Neuronal stem cell (in vitro differentiated cells): ENCODE measurements around the gene WDFY3.
A peak's percentile ranks its signal among the peaks of the same experiment; 100 is the strongest.

ENCODE experiments used
- DNase-seq: peaks from one replicate; pipeline ENCODE4 v3.0.0-alpha.2; 2013; ENCODE audit warnings: low spot score
- H2AFZ ChIP-seq: one replicate; pipeline ENCODE4 v1.6.1; 2013; ENCODE audit warnings: mild to moderate bottlenecking, low read length, inconsistent platforms
- H2AK5ac ChIP-seq: 2 replicates; pipeline ENCODE4 v1.6.1; 2013; ENCODE audit warnings: low read depth, mild to moderate bottlenecking, inconsistent platforms, low read length, moderate library complexity, mixed read lengths
- H2BK120ac ChIP-seq: 2 replicates; pipeline ENCODE4 v1.6.1; 2013; ENCODE audit warnings: low read depth, mild to moderate bottlenecking, inconsistent platforms, low read length, moderate library complexity, mixed read lengths
- H2BK12ac ChIP-seq: one replicate; pipeline ENCODE4 v1.6.1; 2013; ENCODE audit warnings: low read length, inconsistent platforms
- H2BK15ac ChIP-seq: 2 replicates; pipeline ENCODE4 v1.6.1; 2013; ENCODE audit warnings: mild to moderate bottlenecking, low read length, inconsistent platforms, mixed read lengths
- H2BK5ac ChIP-seq: one replicate; pipeline ENCODE4 v1.6.1; 2013; ENCODE audit warnings: inconsistent platforms, mild to moderate bottlenecking, low read length, moderate library complexity
- H3K14ac ChIP-seq: one replicate; pipeline ENCODE4 v1.6.1; 2013; ENCODE audit warnings: low read length, inconsistent platforms
- H3K18ac ChIP-seq: 2 replicates; pipeline ENCODE4 v1.6.1; 2013; ENCODE audit warnings: low read length, inconsistent platforms
- H3K23ac ChIP-seq: 2 replicates; pipeline ENCODE4 v1.6.1; 2013; ENCODE audit warnings: low read depth, mild to moderate bottlenecking, mixed read lengths, low read length, inconsistent platforms; ENCODE audit not compliant: poor library complexity
- H3K27ac ChIP-seq: replicated peaks from 3 replicates; pipeline ENCODE4 v1.5.1; 2013; ENCODE audit warnings: low read length, inconsistent platforms
- H3K27me3 ChIP-seq, 3 experiments: 2 replicates each; pipeline ENCODE4 v1.6.1; 2013; ENCODE audit warnings: low read length in 3 of 3, mild to moderate bottlenecking in 2 of 3, inconsistent platforms in 1 of 3, low read depth in 1 of 3, mixed read lengths in 1 of 3, moderate library complexity in 1 of 3; ENCODE audit not compliant: control insufficient read depth in 3 of 3, insufficient read depth in 3 of 3
- H3K36me3 ChIP-seq, 2 donors: replicated peaks in 1 of 2; 2 replicates each; pipeline ENCODE4 v1.6.1; 2013; ENCODE audit warnings: low read length in 2 of 2; ENCODE audit not compliant: control insufficient read depth in 2 of 2, insufficient read depth in 2 of 2
- H3K4ac ChIP-seq: 2 replicates; pipeline ENCODE4 v1.6.1; 2013; ENCODE audit warnings: inconsistent platforms, mild to moderate bottlenecking, low read length, moderate library complexity
- H3K4me1 ChIP-seq, 2 donors: 1 replicate in 1 of 2; 2 replicates in 1 of 2; pipeline ENCODE4 v1.6.1; 2013; ENCODE audit warnings: low read length in 2 of 2, low read depth in 1 of 2; ENCODE audit not compliant: control insufficient read depth in 2 of 2, insufficient read depth in 1 of 2
- H3K4me2 ChIP-seq: one replicate; pipeline ENCODE4 v1.6.1; 2013; ENCODE audit warnings: mild to moderate bottlenecking, low read length, inconsistent platforms; ENCODE audit not compliant: insufficient read depth, poor library complexity, severe bottlenecking
- H3K4me3 ChIP-seq, 2 donors: 2 replicates each; pipeline ENCODE4 v1.5.1; 2013; ENCODE audit warnings: low read length in 2 of 2, mild to moderate bottlenecking in 2 of 2, inconsistent platforms in 1 of 2, moderate library complexity in 1 of 2
- H3K79me1 ChIP-seq: one replicate; pipeline ENCODE4 v1.6.1; 2013; ENCODE audit warnings: low read depth, mild to moderate bottlenecking, inconsistent platforms, low read length, moderate library complexity
- H3K9ac ChIP-seq: one replicate; pipeline ENCODE4 v1.6.1; 2013; ENCODE audit warnings: mild to moderate bottlenecking, low read depth, low read length, inconsistent platforms; ENCODE audit not compliant: poor library complexity
- H3K9me3 ChIP-seq, 2 donors: replicated peaks in 1 of 2; 2 replicates each; pipeline versions ENCODE3 to v1.6.1; 2013; ENCODE audit warnings: low read length in 2 of 2, mild to moderate bottlenecking in 2 of 2, inconsistent platforms in 1 of 2, low read depth in 1 of 2, mixed read lengths in 1 of 2, moderate library complexity in 1 of 2; ENCODE audit not compliant: control insufficient read depth in 2 of 2, insufficient read depth in 1 of 2
- H4K8ac ChIP-seq: one replicate; pipeline ENCODE4 v1.6.1; 2013; ENCODE audit warnings: low read depth, mild to moderate bottlenecking, inconsistent platforms, low read length, moderate library complexity
- H4K91ac ChIP-seq: one replicate; pipeline ENCODE4 v1.6.1; 2013; ENCODE audit warnings: low read length, low read depth, mild to moderate bottlenecking, inconsistent platforms; ENCODE audit not compliant: poor library complexity
- WGBS, 2 donors: extraction: QIAGEN DNeasy Blood & Tissue Kit; methylation state at CpG; one replicate each; pipeline ENCODE4 v1.1.7; 2013; ENCODE audit warnings: missing lambda C conversion rate in 2 of 2, mixed read lengths in 1 of 2; ENCODE audit not compliant: insufficient read length in 2 of 2, insufficient replicate concordance in 1 of 2; ENCODE audit errors: extremely low coverage in 2 of 2; 5-methylcytosine and 5-hydroxymethylcytosine counted together

The WDFY3 gene

GRCh38 chr4:84751707-84752106 lies 214.8 kb downstream of the WDFY3 start:
- Histone ChIP-seq H2BK12ac (no peak overlapping the region), H3K23ac (no peak overlapping the region), H3K36me3 (peaks cover 11 to 96% of the 10 kb centered on the region in 2 donors), H2BK5ac (no peak overlapping the region), H2BK15ac (no peak overlapping the region), H4K91ac (no peak overlapping the region), H3K18ac (no peak overlapping the region), H3K4ac (no peak overlapping the region), H2BK120ac (no peak overlapping the region), H3K79me1 (no peaks in the 10 kb centered on the region), H3K27me3 (no peaks in the 10 kb centered on the region), H3K14ac (no peak overlapping the region), H3K9ac (no peak overlapping the region), H3K9me3 (no peaks in the 10 kb centered on the region), H3K4me1 (no peaks in the 10 kb centered on the region), H2AFZ (no peak overlapping the region), H2AK5ac (no peak overlapping the region), H4K8ac (no peak overlapping the region), H3K27ac (no peak overlapping the region), H3K4me2 (no peak overlapping the region), H3K4me3 (no peak overlapping the region)
- no CpG with 5 or more reads among the region's 4 CpGs for WGBS, 2 donors
- DNase-seq, result no peak

DNA sequence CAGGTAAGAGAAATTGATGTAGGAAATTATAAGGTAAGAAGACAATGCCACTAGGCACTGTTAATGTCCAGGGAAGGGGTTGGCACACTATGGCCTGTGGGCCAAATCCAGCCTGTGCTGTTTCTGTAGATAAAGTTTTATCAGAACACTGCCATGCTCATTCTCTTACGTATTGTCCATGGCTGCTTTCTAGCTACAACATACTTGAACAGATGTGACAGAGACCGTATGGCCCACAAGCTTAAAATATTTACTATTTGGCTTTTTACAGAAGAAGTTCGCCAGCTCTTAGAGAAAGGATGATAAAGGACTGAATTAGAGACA lies 215.6 kb downstream of the WDFY3 start:
- no peak overlapping the region for H3K27ac ChIP-seq
- no peak overlapping the region for H2AFZ ChIP-seq
- no peak for DNase-seq
- H3K36me3 ChIP-seq, result peaks cover 11 to 97% of the 10 kb centered on the region in 2 donors
- H2BK15ac ChIP-seq, result no peak overlapping the region
- H2AK5ac ChIP-seq, result no peak overlapping the region
- no peaks in the 10 kb centered on the region for H3K4me1 ChIP-seq
- H3K4ac ChIP-seq, result no peak overlapping the region
- H3K9ac ChIP-seq, result no peak overlapping the region
- WGBS, 2 donors, result no CpG with 5 or more reads among the region's 3 CpGs
- H3K18ac ChIP-seq, result no peak overlapping the region
- no peak overlapping the region for H2BK120ac ChIP-seq
- H3K23ac ChIP-seq, result no peak overlapping the region
- no peaks in the 10 kb centered on the region for H3K79me1 ChIP-seq
- H3K4me3 ChIP-seq, result no peak overlapping the region
- H3K27me3 ChIP-seq, result no peaks in the 10 kb centered on the region
- no peak overlapping the region for H2BK12ac ChIP-seq
- no peak overlapping the region for H3K4me2 ChIP-seq
- no peak overlapping the region for H4K8ac ChIP-seq
- no peak overlapping the region for H2BK5ac ChIP-seq
- H4K91ac ChIP-seq, result no peak overlapping the region
- H3K9me3 ChIP-seq, result no peaks in the 10 kb centered on the region
- H3K14ac ChIP-seq, result no peak overlapping the region

GRCh38 chr4:84750260-84750959 lies 216.1 kb downstream of the WDFY3 start:
- Histone ChIP-seq H2BK15ac (no peak overlapping the region), H3K27ac (no peak overlapping the region), H2AFZ (no peak overlapping the region), H4K8ac (no peak overlapping the region), H3K27me3 (no peaks in the 10 kb centered on the region), H3K4ac (no peak overlapping the region), H3K4me3 (no peak overlapping the region), H3K79me1 (no peaks in the 10 kb centered on the region), H3K4me1 (no peaks in the 10 kb centered on the region), H4K91ac (no peak overlapping the region), H2AK5ac (no peak overlapping the region), H2BK120ac (no peak overlapping the region), H3K9ac (no peak overlapping the region), H2BK5ac (no peak overlapping the region), H3K14ac (no peak overlapping the region), H3K18ac (no peak overlapping the region), H3K23ac (no peak overlapping the region), H2BK12ac (no peak overlapping the region), H3K9me3 (no peaks in the 10 kb centered on the region), H3K36me3 (peaks cover 11 to 97% of the 10 kb centered on the region in 2 donors), H3K4me2 (no peak overlapping the region)
- WGBS, 2 donors, result no CpG with 5 or more reads among the region's 1 CpG
- peak; percentile 11 for DNase-seq

GRCh38 chr4:84740057-84740456 lies 226.4 kb downstream of the WDFY3 start:
- no peak overlapping the region for H3K4me2 ChIP-seq
- peaks cover 13 to 95% of the 10 kb centered on the region in 2 donors for H3K36me3 ChIP-seq
- H3K9ac ChIP-seq, result no peak overlapping the region
- no peaks in the 10 kb centered on the region for H3K4me1 ChIP-seq
- H3K18ac ChIP-seq, result no peak overlapping the region
- no peak overlapping the region for H3K27ac ChIP-seq
- WGBS, 2 donors, result no CpG with 5 or more reads among the region's 2 CpGs
- H4K8ac ChIP-seq, result no peak overlapping the region
- H2BK12ac ChIP-seq, result no peak overlapping the region
- no peak overlapping the region for H2BK5ac ChIP-seq
- H2BK15ac ChIP-seq, result no peak overlapping the region
- H2AFZ ChIP-seq, result no peak overlapping the region
- H4K91ac ChIP-seq, result no peak overlapping the region
- H3K4me3 ChIP-seq, result no peak overlapping the region
- H3K27me3 ChIP-seq, result no peaks in the 10 kb centered on the region
- H3K9me3 ChIP-seq, result peaks cover 0 to 5% of the 10 kb centered on the region in 2 donors
- H2BK120ac ChIP-seq, result no peak overlapping the region
- no peak for DNase-seq
- H3K79me1 ChIP-seq, result no peaks in the 10 kb centered on the region
- no peak overlapping the region for H2AK5ac ChIP-seq
- H3K14ac ChIP-seq, result no peak overlapping the region
- H3K23ac ChIP-seq, result no peak overlapping the region
- H3K4ac ChIP-seq, result no peak overlapping the region
